SKM-1 treated with dmso at 0.1 percent for 144 hours (cell line): ENCODE data around the gene ABO.
"Not testable (repeated sequence)": the region's sequence is repeated elsewhere in the genome, so short reads cannot be mapped to it uniquely, and the experiment has no call there.

Experiments used
- DNase-seq: peaks from one replicate; lab custom pipeline; 2025; ENCODE audit not compliant: unreplicated experiment; lab: John Stamatoyannopoulos, UW

The ABO gene

GRCh38 chr9:133226219-133227171 is 48.5 kb downstream of the ABO start:
- no peak for DNase-seq

- DNase-seq, result no peak
Observed at GRCh38 chr9:133225171-133226011, 49.6 kb downstream of the ABO start.

- DNase-seq, result no peak
Observed at GRCh38 chr9:133224762-133225161, 50.2 kb downstream of the ABO start.

GRCh38 chr9:133223159-133223756 is 51.7 kb downstream of the ABO start:
- DNase-seq, result not testable (repeated sequence)

- DNase-seq, result not testable (repeated sequence)
Observed at GRCh38 chr9:133221994-133222393, 53.0 kb downstream of the ABO start.

GRCh38 chr9:133221177-133221809 is 53.7 kb downstream of the ABO start:
- no peak for DNase-seq

GRCh38 chr9:133218049-133218975 is 56.7 kb downstream of the ABO start:
- not testable (repeated sequence) for DNase-seq

GRCh38 chr9:133217333-133217988 is 57.5 kb downstream of the ABO start:
- DNase-seq, result not testable (repeated sequence)

GRCh38 chr9:133214276-133214675 is 60.7 kb downstream of the ABO start:
- not testable (repeated sequence) for DNase-seq

GRCh38 chr9:133210609-133211008 is 64.4 kb downstream of the ABO start:
- no peak for DNase-seq

GRCh38 chr9:133210202-133210532 is 64.8 kb downstream of the ABO start:
- no peak for DNase-seq

GRCh38 chr9:133209327-133210201 is 65.4 kb downstream of the ABO start:
- not testable (repeated sequence) for DNase-seq

- not testable (repeated sequence) for DNase-seq
Observed at GRCh38 chr9:133208880-133209300, 66.1 kb downstream of the ABO start, which contains the start of gene OBP2B. TSS of gene OBP2B (minus strand) at chr9:133209250. CDS start at chr9:133209199, 51 bp downstream.

GRCh38 chr9:133208171-133208879 is 66.7 kb downstream of the ABO start:
- DNase-seq, result not testable (repeated sequence)

GRCh38 chr9:133207540-133208170 is 67.3 kb downstream of the ABO start:
- DNase-seq, result no peak

- DNase-seq, result no peak
Observed at GRCh38 chr9:133207021-133207531, 67.9 kb downstream of the ABO start.
